ENCODE measurements around the gene MDFI. TPM values are rescaled to one million over a fixed set of nuclear protein-coding genes. Genes with fewer than 3 reads are reported as not detected.
"Not testable (repeated sequence)": the region's sequence is repeated elsewhere in the genome, so short reads cannot be mapped to it uniquely, and the experiment has no call there.

MDFI gene
- total RNA-seq, 1 donor from 2014 or later, result 23.5 TPM

- DNase-seq, result peak; percentile 96
These were observed 35.2 kb upstream of the MDFI start for GRCh38 chr6:41602864-41603608.

DNA sequence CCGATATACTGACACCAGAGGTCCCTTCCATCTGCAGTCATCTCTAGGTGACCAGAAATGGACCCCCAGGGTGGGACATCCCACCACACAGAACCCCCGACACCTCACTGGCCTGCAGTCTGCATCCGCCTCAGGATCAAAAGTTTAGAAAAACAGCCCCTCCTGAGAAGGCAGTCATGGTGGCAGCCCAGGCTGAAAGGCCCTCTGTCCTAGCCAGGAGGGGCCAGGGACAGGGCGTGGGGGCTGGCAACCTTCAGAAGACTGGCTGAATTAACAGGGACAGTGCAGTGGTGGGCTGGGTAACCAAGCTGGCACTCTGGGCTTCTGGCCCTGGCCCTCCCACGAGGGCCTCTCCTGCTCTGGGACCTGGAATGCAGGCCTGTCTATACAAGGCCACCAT is 34.3 kb upstream of the MDFI start:
- no peak for DNase-seq

DNA sequence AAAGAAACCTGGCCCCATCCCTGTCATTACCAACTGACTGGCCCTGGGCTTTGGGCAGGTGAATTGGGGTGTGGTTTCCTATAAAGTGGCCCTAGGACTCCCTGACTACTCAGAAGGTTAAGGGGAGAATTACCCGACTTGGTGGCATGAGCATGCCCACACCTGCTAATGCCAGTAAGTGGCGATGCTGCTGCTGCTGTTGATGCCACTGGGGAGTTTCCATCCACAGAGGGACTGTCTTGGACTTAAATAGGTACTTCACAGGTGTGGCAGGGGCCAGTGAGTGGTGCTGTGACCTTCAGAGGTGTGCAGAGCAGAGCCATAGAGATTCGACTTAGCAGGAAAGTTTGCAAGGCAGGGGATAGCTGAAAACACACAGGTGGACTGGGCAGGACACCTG is 32.6 kb upstream of the MDFI start:
- no peak for DNase-seq

GRCh38 chr6:41607036-41607435 is 31.2 kb upstream of the MDFI start:
- DNase-seq, result no peak

DNA sequence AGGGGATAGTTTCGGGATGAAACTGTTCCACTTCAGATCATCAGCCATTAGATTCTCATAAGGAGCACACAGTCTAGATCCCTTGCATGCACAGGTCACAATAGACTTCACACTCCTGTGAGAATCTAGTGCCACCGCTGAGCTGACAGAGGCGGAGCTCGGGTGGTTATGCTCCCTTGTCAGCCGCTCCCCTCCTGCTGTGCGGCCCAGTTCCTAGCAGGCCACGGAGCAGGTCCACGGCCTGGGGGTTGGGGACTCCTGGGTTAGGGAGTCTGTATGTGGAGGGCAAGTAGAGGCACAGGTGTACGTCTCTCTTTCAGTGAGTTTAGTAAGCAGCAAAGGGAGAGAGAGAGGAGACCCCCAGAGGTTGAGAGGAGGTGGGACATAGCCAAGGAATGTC is 30.5 kb upstream of the MDFI start:
- DNase-seq, result no peak

GRCh38 chr6:41608443-41609151 is 29.7 kb upstream of the MDFI start:
- DNase-seq, result no peak

- DNase-seq, result no peak
These were observed 23.6 kb upstream of the MDFI start for GRCh38 chr6:41614715-41615114.

GRCh38 chr6:41615311-41615710 is 23.0 kb upstream of the MDFI start:
- no peak for DNase-seq

DNA sequence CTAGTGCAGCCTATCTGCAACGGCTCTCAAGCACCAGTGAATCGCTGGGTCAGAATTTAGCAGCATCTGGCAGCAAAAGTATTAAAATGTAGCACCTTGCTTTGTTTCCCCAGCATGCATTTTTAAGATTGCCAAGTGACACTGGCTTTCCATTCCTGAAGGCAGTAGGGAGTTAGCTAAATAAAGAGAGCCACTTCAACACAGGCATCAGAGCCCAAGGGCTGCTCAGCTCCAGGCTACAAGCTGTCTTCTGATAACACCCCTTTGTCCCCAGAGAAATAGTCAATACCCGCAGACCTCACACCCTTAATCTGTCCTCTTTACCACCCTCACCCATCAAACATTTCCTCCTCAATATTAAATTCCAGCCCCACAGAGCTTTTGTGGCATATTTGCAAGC is 19.7 kb upstream of the MDFI start:
- DNase-seq, result no peak

- DNase-seq, result not testable (repeated sequence)
These were observed 19.1 kb upstream of the MDFI start for GRCh38 chr6:41619193-41619592.

DNA sequence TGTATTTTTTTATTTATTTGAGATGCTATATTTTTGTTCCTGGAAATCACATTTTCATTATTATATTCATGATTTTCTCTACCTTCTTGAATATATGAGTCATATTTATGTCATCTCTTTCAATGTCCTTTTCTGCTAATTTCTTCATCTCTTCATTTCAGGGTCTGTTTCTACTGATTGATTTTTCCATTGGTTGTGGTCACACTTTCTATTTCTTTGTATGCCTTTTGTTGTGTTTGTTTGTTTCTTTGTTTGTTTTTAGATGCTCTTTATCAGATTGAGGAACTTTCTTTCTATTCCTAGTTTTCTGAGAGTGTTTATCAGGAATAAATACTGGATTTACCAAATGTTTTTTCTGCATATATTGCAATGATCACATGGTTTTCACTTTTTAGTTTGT is 16.9 kb upstream of the MDFI start:
- DNase-seq, result no peak

GRCh38 chr6:41621802-41622201 is 16.5 kb upstream of the MDFI start:
- DNase-seq, result no peak

DNA sequence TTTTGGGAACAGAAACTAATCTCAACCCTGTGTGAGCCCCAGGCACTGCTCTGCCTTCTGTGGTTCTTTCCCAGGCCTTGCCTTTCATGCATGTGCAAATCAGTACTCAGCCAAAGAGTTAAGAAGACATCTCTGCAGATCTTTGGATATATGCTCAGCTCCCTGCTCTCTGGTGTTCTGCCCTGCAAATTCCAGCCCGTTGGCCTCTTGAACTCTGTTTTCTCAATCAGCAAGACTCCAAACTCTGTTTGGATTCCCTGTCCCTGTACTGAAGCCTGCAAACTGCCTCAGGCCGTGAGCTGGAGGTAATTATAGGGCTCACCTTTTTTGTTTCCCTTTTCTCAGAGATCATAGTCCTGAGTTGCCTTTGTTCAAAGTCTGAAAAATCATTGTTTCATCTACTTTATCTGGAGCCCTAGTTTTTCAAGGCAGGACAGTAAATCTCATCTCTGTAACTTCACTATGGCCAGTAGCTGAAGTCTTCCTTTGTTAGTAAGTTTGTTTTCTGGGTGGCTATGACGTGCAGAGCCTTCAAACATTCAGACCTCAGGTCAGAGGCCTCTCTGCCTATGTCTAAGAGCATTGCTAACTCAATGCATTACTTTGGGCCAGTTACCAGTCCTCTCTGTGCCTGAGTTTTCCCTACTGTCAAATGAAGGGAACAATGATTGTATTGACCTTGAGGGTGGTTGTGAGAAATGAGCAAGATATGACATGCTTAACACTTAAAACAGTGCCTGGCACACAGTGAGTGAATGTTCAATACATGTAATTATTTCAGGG is 15.9 kb upstream of the MDFI start:
- DNase-seq, result no peak

GRCh38 chr6:41623330-41623729 is 14.9 kb upstream of the MDFI start:
- no peak for DNase-seq

DNA sequence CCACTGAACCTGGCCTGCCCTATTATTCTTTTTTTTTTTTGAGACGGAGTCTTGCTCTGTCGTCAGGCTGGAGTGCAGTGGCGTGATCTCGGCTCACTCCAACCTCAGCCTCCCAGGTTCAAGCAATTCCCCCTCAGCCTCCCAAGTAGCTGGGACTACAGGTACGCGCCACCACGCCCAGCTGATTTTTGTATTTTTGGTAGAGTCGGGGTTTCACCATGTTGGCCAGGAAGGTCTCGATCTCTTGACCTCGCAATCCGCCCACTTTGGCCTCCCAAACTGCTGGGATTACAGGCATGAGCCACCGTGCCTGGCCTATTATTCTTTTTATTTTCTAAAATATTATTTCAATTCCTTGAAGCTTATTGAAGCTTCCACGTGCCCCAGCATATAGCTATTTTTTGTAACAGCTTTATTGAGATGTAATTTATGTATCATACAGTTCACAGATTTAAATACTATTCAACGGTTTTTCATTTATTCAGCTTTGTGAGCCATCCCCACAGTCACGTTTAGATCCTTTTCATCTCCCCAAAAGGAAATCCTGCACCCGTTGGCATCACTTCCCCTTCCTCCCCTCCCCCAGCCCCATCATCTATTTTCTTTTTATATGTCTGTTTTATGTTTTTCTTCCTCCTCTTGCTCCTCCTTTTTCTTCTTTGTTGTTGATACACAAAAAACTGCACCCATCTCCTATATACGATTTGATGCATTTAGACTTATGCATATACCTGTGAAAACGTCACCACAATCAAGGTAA is 13.5 kb upstream of the MDFI start:
- DNase-seq, result no peak

- DNase-seq, result peak; percentile 91
These were observed 12.8 kb upstream of the MDFI start for GRCh38 chr6:41625442-41625841.

- DNase-seq, result no peak
These were observed 12.2 kb upstream of the MDFI start for GRCh38 chr6:41626022-41626421.

GRCh38 chr6:41626917-41627316 is 11.4 kb upstream of the MDFI start:
- no peak for DNase-seq

DNA sequence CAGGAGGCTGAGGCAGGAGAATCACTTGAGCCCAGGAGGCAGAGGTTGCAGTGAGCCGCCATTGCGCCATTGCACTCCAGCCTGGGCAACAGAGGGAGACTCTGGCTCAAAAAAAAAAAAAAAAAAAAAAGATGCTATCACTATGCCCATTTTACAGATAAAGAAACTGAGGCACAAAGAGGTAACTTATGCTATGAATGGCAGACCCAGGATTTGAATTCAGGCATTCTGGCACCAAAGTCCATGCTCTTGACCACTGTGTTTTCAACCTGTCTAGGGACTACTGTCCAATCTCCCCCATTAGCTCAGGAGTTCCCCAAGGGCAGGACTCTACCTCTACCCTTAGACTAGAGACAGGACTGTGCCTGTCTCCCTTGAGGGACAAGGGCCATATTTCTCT is 9.1 kb upstream of the MDFI start:
- DNase-seq, result no peak

DNA sequence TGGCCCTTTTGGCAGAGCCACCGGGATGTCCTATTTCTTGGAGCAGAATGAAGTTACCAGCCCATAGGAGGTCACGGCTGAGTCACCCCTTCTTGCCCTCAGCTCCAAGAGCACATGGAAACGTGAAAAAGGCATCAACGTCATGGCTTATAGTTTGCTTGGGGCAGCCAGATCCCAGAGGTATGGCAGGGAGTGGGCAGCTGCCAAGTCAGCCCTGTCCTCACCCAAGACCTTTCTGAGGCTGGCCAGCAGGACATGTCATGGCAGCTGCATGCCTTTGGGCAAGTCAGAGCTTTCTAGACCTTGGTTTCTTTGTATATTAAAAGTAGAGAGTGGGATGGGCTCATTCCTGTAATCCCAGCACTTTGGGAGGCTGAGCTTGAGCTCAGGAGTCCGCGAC is 8.2 kb upstream of the MDFI start:
- no peak for DNase-seq

- no peak for DNase-seq
These were observed 7.3 kb upstream of the MDFI start for GRCh38 chr6:41630946-41631345.

DNA sequence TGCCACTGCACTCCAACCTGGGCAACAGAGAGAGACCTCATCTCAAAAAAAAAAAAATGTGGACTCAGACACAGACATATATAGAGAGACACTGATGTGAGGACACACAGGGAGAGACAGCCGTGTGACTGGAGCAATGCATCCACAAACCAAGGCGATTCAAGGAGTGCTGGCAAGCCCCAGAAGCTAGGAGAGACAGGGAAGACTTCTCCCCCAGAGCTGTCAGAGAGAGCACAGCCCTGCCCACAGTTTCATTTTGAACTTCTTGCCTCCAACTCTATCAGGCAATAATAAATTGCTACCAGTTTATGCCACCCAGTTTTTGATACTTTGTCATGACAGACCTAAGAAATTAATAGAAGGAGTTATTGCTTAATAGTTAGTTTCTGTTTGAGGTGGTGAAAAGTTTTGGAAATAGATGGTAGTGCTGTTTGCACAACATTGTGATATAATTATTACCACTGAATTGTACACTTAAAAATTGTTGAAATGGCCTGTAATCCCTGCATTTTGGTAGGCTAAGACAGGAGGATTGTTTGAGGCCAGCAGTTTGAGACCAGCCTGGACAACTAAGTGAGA is 5.1 kb upstream of the MDFI start:
- no peak for DNase-seq
